HepG2 (cell line): ENCODE measurements around the gene ANK3. TPM values are rescaled to one million over a fixed set of nuclear protein-coding genes. Genes with fewer than 3 reads are reported as not detected.

ENCODE experiments used
- CHD2 ChIP-seq: IDR thresholded peaks from 2 replicates; pipeline ENCODE4 v1.6.1; 2011; ENCODE audit warnings: low read depth, low read length, improper control_type of control experiment
- EP300 ChIP-seq, 3 experiments: sonication (generic) in 1 of 3; formaldehyde crosslinking in 1 of 3; IDR thresholded peaks; 2 replicates each; pipeline versions ENCODE4 v1.5.1 to v1.6.1; 2011 to 2020; ENCODE audit warnings: low read depth in 2 of 3, low read length in 2 of 3, borderline replicate concordance in 1 of 3, improper control_type of control experiment in 1 of 3, mild to moderate bottlenecking in 1 of 3, missing genetic modification reagents in 1 of 3, moderate library complexity in 1 of 3
- FOXO4 ChIP-seq: sonication (generic); formaldehyde crosslinking; conservative IDR thresholded peaks from 2 replicates; pipeline ENCODE4 v1.8.1; 2023; ENCODE audit warnings: missing genetic modification reagents
- POLR2AphosphoS2 ChIP-seq: IDR thresholded peaks from 2 replicates; pipeline ENCODE4 v1.6.1; 2011; ENCODE audit warnings: low read depth, low read length, improper control_type of control experiment
- RXRB ChIP-seq: IDR thresholded peaks from 2 replicates; pipeline ENCODE4 v1.6.1; 2016; ENCODE audit warnings: borderline replicate concordance, missing genetic modification reagents, missing compliant biosample characterization
- SAFB2 ChIP-seq: sonication (generic); formaldehyde crosslinking; IDR thresholded peaks from 2 replicates; pipeline ENCODE4 v1.5.1; 2020; ENCODE audit warnings: missing genetic modification reagents, low read depth, mild to moderate bottlenecking, borderline replicate concordance
- ZBTB34 ChIP-seq: sonication (generic); formaldehyde crosslinking; IDR thresholded peaks from 2 replicates; pipeline ENCODE4 v1.8.0; 2022; ENCODE audit warnings: mild to moderate bottlenecking, missing genetic modification reagents
- ZFX ChIP-seq: sonication (generic); formaldehyde crosslinking; IDR thresholded peaks from 2 replicates; pipeline ENCODE4 v1.4.0; 2020; ENCODE audit warnings: mild to moderate bottlenecking, low read depth, missing genetic modification reagents, moderate library complexity
- ZNF274 ChIP-seq: sonication (generic); formaldehyde crosslinking; IDR thresholded peaks from 2 replicates; pipeline ENCODE4 v1.5.1; 2020; ENCODE audit warnings: mild to moderate bottlenecking, missing genetic modification reagents
- ZNF580 ChIP-seq: IDR thresholded peaks from 2 replicates; pipeline ENCODE4 v1.6.1; 2016; ENCODE audit warnings: low read depth, borderline replicate concordance
- ZNF747 ChIP-seq: sonication (generic); formaldehyde crosslinking; IDR thresholded peaks from 2 replicates; pipeline ENCODE4 v1.8.1; 2023; ENCODE audit warnings: missing genetic modification reagents, mild to moderate bottlenecking, borderline replicate concordance
- ZNF749 ChIP-seq: sonication (generic); formaldehyde crosslinking; IDR thresholded peaks from 2 replicates; pipeline ENCODE4 v1.8.0; 2022; ENCODE audit warnings: mild to moderate bottlenecking, missing genetic modification reagents, moderate library complexity, borderline replicate concordance
- polyA plus RNA-seq, 8 experiments: library from polyadenylated mRNA; depleted of rRNA in 3 of 8; stranded (reverse) in 7 of 8; unstranded in 1 of 8; fragments of >200 nt; fragmentation: Illumina TruSeq in 4 of 8; extraction: Trizol in 4 of 8; gene quantifications; 2 replicates each; pipeline versions ENCODE4 v1.2.1 to v1.2.3, GENCODE V29; 2011 to 2016; ENCODE audit warnings: low read depth in 4 of 8, missing spikeins in 1 of 8, mixed read lengths in 1 of 8; ENCODE audit not compliant: insufficient read depth in 1 of 8
- total RNA-seq, 5 experiments: library from RNA; depleted of rRNA; stranded (reverse); fragments of >200 nt; fragmentation: Illumina TruSeq; extraction: Trizol; gene quantifications; 2 replicates each; pipeline ENCODE4 v1.2.3, GENCODE V29; 2016; ENCODE audit warnings: low read depth in 1 of 5

The ANK3 gene
- total and polyA plus RNA-seq, 2 of the 13 experiments (the other 11 are each of a cell fraction or from before 2014, with no cell fraction given) = not detected

DNA sequence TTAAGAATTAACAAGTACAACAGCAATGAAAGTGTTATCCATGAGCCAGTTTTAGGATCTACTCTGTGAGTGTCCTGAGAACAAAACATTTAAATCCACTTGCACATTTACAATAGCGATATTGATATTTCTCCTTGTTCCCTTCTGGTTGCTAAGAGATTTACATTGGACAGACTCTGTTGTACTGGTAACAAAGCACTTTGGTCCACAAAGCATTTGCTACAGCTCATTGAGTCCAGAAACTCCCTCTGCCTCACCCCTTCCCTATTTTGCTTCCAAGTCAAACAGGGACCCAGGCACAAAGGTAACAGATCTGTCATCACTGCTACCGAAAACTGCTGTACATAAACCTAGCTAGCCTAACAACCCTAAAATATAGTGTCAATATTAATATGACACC, 2.1 kb downstream of the ANK3 start (continued):
- TF ChIP-seq FOXO4 (CRISPR knock-in tag) (no peak), POLR2AphosphoS2 (no peak), CHD2 (no peak), EP300 (IDR thresholded peaks at IDR 0.05; ENCODE audit: low read depth in 2 of 2, low read length in 2 of 2) (no peak), EP300 (CRISPR knock-in tag; IDR thresholded peaks at IDR 0.05; ENCODE audit: borderline replicate concordance) (no peak), ZBTB34 (CRISPR knock-in tag) (no peak), ZNF580 (CRISPR knock-in tag) (no peak), ZFX (CRISPR knock-in tag) (no peak), ZNF747 (no peak), ZNF274 (no peak), SAFB2 (CRISPR knock-in tag) (no peak), ZNF749 (no peak), RXRB (CRISPR knock-in tag) (no peak)
